ENCODE data around the gene PCDH20.
"Not testable (repeated sequence)": the region's sequence is repeated elsewhere in the genome, so short reads cannot be mapped to it uniquely, and the experiment has no call there.

Gene PCDH20, protein sequence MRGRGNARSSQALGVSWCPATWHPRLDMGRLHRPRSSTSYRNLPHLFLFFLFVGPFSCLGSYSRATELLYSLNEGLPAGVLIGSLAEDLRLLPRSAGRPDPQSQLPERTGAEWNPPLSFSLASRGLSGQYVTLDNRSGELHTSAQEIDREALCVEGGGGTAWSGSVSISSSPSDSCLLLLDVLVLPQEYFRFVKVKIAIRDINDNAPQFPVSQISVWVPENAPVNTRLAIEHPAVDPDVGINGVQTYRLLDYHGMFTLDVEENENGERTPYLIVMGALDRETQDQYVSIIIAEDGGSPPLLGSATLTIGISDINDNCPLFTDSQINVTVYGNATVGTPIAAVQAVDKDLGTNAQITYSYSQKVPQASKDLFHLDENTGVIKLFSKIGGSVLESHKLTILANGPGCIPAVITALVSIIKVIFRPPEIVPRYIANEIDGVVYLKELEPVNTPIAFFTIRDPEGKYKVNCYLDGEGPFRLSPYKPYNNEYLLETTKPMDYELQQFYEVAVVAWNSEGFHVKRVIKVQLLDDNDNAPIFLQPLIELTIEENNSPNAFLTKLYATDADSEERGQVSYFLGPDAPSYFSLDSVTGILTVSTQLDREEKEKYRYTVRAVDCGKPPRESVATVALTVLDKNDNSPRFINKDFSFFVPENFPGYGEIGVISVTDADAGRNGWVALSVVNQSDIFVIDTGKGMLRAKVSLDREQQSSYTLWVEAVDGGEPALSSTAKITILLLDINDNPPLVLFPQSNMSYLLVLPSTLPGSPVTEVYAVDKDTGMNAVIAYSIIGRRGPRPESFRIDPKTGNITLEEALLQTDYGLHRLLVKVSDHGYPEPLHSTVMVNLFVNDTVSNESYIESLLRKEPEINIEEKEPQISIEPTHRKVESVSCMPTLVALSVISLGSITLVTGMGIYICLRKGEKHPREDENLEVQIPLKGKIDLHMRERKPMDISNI

GRCh38 chr13:61415749-61416148, at the start of gene PCDH20:
TSS of gene PCDH20 (minus strand) at chr13:61415849. CDS start at chr13:61415158, 691 bp downstream.
- in situ Hi-C loops (cut with MboI; ENCODE audit: low sequenced_read_pairs) = loop anchor here (25.0 kb wide), 2 partner anchors 778 to 953 kb away; no protein-coding TSS in a partner anchor

DNA sequence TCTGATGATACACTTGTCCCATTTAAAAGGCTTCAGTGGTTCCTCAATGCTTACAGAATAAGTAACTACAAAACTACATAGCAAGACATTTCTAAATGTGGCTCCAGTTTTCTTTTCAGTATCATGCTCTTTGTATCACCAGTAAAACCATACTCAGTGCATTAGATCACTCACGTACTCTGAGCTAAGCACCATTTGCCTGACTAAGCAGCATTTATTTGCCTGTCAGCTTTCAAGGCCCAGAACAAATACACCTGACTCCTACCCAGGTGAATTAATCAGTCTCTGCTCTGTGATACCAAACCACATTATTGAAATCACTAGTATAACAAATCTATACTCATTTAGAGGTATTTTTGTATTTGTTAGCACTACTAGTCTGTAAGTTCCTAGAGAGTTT, 47.4 kb upstream of the PCDH20 start:
- in situ Hi-C loops (cut with MboI; ENCODE audit: low sequenced_read_pairs) = no loop called here

DNA sequence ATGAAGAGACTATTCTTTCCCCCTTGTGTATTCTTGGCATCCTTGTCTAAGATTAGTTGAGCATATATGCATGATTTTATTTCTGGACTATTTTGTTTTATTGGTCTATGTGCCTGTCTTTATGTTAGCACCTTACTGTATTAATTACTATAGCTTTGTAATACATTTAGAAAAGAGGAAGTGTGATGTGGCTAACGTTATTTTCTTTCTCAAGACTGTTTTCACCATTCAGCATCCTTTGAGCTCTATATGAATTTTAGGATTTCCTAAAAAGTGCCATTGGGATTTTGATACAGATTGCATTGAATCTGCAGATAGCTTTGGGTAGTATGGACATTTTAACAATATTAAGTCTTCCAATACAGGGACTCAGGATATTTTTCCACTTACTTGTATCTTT, 37.5 kb upstream of the PCDH20 start:
- in situ Hi-C loops (cut with MboI; ENCODE audit: low sequenced_read_pairs) = no loop called here

DNA sequence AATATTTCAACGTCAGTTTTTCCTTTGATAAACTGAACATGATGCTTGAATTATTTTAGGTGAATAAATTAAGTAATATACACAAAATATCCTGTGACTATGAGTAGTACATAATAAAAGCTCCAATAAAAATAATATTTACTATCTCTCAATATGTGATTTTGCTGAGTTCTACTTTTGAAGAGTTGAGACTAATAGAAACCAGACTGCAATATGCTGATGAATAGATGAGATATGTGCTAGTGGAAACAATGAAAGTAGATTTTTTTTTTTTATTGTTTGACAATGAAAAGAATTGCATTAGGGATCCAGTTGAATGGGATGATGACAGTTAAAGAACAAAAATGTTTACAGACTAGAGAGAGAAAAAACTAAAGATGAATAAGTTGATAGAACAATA, 16.4 kb upstream of the PCDH20 start:
- in situ Hi-C loops (cut with MboI; ENCODE audit: low sequenced_read_pairs) = no loop called here

DNA sequence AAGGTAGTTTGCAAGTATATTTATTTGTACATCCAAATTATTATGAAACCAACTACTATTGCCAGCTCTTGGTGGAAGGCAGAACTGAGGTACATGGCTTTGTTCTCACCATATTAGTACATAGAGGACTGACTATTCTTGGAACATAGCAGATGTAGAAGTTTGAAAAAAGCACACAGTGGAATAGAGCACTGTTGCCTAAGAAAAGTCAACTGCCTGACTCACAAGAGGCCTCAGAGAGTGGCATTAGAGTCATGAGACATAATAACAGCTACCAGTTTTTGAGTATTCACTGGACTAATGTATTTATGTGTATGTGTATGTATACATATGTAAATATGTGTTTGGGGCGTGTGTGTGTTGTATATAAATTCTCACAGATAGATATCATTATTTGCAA, 8.3 kb upstream of the PCDH20 start:
- in situ Hi-C loops (cut with MboI; ENCODE audit: low sequenced_read_pairs) = loop anchor here (25.0 kb wide), 2 partner anchors 787 to 962 kb away; no protein-coding TSS in a partner anchor

- in situ Hi-C loops (cut with MboI; ENCODE audit: low sequenced_read_pairs) = loop anchor here (25.0 kb wide), 2 partner anchors 780 to 955 kb away; no protein-coding TSS in a partner anchor
These were observed 1.5 kb upstream of the PCDH20 start for GRCh38 chr13:61417086-61417570.

DNA sequence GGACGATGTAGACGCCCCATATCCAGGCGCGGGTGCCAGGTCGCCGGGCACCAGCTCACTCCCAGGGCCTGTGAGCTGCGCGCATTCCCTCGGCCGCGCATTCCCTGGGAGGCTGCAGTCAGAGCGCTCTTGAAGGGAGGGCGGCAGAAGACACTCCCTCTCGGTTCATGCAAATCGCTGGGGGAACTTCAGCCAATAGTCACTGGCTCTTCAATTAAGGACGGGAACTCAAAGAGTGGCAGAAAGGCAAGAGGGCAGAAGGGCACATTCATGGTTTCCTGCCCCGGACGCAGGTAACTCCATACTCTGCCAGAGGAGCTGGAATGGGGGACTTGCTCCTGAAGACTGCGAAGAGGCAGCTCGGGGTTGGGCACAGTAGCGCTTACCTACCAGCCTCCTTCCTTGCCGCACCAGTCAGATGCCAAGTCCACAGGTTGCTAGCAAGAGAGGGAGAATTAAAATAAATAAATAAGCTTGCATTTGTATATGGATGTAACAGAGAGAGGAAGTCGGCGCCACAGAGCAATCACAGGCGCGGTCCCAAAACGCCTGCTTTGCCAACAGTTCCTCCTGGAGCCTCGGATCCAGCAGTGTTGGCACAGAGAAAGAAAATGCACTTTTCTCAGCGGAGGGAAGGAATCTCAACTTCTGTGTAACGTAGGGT, 459 bp downstream of the PCDH20 start:
- in situ Hi-C loops (cut with MboI; ENCODE audit: low sequenced_read_pairs) = loop anchor here (25.0 kb wide), 2 partner anchors 778 to 953 kb away; no protein-coding TSS in a partner anchor

- in situ Hi-C loops (cut with MboI; ENCODE audit: low sequenced_read_pairs) = loop anchor here (25.0 kb wide), 2 partner anchors 777 to 952 kb away; no protein-coding TSS in a partner anchor
These were observed 977 bp downstream of the PCDH20 start for GRCh38 chr13:61414686-61415057.

GRCh38 chr13:61413572-61414535, 1.8 kb downstream of the PCDH20 start:
- in situ Hi-C loops (cut with MboI; ENCODE audit: low sequenced_read_pairs) = loop anchor here (25.0 kb wide), 2 partner anchors 777 to 952 kb away; no protein-coding TSS in a partner anchor

DNA sequence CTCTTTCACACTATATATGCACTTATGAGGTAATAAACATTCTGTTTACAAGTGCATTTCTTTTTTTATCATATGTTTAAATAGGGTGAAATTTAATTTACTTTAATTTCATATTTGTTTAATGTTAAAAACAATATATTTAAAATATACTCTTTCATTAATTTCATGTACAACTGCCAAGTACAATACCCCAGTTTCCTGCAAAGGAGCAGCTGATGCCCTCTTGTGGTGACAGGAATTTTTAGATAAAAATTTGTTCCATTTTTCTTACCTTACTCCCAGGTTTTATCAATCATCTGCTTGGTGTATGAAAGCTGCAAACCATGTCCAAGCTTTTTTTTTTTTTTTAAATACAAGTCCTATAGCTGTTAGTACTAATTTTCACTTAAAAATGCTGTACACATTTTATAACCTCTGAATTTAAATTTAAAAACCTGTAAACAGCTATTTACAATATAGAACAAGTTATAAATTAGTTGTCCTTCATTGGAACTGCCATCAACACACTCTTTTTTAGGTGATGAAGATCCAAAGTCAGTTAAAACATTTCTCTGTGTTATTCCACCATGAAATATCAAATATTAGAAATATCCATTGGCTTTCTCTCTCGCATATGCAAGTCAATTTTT, 4.9 kb downstream of the PCDH20 start:
- in situ Hi-C loops (cut with MboI; ENCODE audit: low sequenced_read_pairs) = loop anchor here (25.0 kb wide), 2 partner anchors 773 to 948 kb away; no protein-coding TSS in a partner anchor

DNA sequence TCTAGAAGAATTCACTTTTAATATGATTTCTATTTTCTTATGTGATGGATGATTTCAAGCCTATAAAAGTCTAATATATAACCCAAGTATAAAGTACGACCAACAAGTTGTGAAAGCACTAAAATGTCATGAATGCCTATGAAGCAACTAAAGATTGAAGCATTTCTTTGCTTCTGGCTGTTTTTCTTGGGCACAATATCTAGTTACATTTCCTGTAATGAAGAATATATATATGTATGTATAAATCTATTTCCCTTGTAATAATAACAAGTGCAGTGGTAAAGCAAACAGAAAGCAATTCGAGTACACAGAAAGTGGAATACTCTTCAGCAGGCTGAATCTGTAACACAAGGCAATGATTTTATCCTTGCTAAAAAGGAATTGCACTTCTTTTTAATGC, 5.4 kb downstream of the PCDH20 start:
- in situ Hi-C loops (cut with MboI; ENCODE audit: low sequenced_read_pairs) = loop anchor here (25.0 kb wide), 2 partner anchors 773 to 948 kb away; no protein-coding TSS in a partner anchor

- in situ Hi-C loops (cut with MboI; ENCODE audit: low sequenced_read_pairs) = loop anchor here (25.0 kb wide), 2 partner anchors 771 to 946 kb away; no protein-coding TSS in a partner anchor
These were observed 7.1 kb downstream of the PCDH20 start for GRCh38 chr13:61408571-61408970.

DNA sequence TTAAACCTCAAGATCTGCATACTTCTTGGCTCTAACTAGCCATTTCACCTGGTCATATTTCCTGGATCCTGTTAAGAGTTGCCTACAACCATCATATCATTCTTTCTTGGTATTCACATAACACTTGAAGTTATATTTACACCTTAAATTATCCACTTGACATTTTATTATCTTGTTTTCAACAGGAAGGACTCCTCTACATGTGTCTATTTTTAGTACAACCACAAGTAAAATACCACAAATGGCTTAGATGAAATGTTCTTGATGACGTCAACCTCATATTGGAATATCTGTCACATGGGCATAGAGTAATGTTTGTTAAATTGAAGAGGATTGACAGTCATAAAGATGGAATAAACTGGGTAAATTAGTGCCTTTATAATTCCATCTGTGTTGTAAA, 9.4 kb downstream of the PCDH20 start:
- in situ Hi-C loops (cut with MboI; ENCODE audit: low sequenced_read_pairs) = loop anchor here (25.0 kb wide), 2 partner anchors 769 to 944 kb away; no protein-coding TSS in a partner anchor

DNA sequence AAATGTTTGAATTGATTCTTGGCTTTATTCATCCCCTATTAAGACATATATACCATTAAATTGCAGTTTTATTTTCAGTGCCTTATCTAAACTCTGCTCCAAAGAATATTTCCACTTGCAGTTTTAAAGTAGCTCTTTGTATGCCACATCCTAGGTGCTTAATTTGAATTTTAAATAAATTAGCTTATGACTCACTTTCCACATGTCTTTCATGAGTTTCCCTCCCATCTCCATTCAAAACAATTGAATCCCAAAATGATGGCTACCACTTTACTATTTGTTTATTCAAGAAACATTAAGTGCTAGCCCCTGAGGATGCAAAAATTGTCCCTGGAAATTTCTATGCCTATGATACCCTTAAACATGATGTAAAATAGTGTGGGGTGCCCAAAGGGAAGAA, 19.5 kb downstream of the PCDH20 start:
- in situ Hi-C loops (cut with MboI; ENCODE audit: low sequenced_read_pairs) = no loop called here

DNA sequence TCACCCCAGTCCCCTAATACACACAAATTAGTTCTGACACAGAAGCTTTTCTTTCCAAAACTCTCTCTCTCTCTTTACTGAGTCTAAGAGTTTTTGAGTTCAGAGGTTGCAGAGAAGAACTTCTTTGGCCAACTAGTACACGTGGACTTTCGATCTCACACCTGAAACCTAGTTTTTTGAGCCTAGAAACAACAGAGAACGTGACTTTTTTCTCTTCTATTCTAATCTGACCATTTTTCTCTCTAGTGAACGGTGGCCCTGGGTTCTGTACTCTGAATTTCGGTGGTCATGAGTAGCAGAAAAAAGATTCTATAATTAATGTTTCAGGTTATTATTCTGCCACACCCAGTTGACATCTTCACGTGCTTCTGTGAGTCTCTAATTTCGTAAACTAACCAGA, 24.2 kb downstream of the PCDH20 start:
- in situ Hi-C loops (cut with MboI; ENCODE audit: low sequenced_read_pairs) = no loop called here

DNA sequence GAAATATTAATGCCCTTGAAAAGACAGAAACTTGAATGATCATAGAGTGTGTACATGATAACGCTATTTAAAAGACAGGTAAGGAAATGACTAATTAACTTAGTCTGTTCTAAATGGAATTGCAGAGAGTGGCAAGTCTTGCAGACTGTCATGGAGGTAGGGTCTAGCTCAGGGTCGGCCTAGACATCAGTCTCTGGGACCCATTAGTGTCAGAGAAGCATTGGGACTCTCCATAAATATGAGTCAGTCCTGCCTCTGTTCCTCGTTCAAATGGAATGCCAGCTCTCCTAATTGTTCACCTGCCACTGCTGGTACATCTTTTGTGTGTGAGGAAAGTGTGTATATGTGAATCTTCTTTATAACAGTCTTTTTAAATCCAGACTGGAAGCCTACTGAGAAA, 28.0 kb downstream of the PCDH20 start:
- in situ Hi-C loops (cut with MboI; ENCODE audit: low sequenced_read_pairs) = no loop called here

DNA sequence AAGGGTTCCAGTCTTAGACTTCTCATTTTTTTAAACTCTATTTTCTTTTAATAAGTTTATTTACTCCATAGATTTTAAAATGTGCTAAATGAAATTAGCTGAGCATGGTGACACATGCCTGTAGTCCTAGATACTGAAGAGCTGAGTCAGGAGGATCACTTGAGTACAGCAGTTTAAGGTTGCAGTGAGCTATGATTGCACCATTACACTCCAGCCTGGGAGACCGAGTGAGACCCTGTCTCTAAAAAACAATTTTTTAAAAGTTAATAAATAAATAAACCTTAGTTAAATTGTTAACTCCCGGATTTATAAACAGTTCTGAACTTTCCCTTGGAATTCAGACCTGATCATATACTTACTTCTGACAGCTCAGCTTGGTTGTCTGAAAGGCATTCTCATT, 32.5 kb downstream of the PCDH20 start:
- in situ Hi-C loops (cut with MboI; ENCODE audit: low sequenced_read_pairs) = no loop called here

- in situ Hi-C loops (cut with MboI; ENCODE audit: low sequenced_read_pairs) = no loop called here
These were observed 45.1 kb downstream of the PCDH20 start for GRCh38 chr13:61370520-61370919.

DNA sequence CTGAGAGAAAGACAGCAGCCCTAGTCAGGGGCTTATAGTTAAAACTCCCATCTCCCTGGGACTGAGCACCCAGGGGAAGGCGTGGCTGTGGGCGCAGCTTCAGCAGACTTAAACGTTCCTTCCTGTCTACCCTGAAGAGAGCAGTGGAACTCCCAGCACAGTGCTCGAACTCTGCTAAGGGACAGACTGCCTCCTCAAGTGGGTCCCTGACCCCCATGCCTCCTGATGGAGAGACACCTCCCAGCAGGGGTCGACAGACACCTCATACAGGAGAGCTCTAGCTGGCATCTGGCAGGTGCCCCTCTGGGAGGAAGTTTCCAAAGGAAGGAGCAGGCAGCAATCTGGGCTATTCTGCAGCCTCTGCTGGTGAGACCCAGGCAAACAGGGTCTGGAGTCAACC, 51.0 kb downstream of the PCDH20 start:
- in situ Hi-C loops (cut with MboI; ENCODE audit: low sequenced_read_pairs) = not testable (repeated sequence)
